ENCODE measurements around the gene IPPK. TPM values are rescaled to one million over a fixed set of nuclear protein-coding genes. Genes with fewer than 3 reads are reported as not detected.

The IPPK gene
- total and polyA plus RNA-seq, 2 of the 8 experiments (the other 6 are each of a cell fraction or from before 2014, with no cell fraction given): 10.5 to 13.6 TPM

DNA sequence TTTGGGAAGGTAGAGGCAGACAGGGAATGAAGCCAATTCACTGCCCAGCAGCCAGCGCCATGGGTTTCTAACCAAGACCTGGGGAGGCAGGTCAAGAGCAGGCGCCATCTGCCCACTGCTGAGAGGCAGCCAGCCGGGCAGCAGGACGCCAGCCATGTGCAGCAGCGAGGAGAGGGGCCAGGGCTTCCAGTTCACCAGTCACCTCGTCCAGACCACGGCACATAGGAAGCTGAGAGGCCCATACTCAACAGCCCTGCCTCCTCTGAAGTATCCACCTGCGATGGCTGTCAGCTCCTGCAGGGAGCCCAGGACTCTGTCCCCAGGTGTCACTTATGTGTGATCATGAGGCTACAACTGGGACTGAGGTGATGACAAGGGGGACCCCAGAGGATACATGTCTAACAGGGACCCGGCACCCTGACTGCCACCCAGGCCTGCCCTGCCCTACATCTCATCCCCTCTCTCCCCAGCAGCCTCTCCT lies 30.1 kb downstream of the IPPK start:
- H3K4me1 ChIP-seq (replicated peaks in 1 of 4; ENCODE audit: control insufficient read depth in 3 of 4, insufficient read depth in 4 of 4, low read length in 3 of 4): no peaks in the 10 kb centered on the region
- FAIRE-seq: no peak
- no peak overlapping the region for H3K14ac ChIP-seq (ENCODE audit: insufficient read length)
- no peaks in the 10 kb centered on the region for H3K23me2 ChIP-seq (ENCODE audit: low read depth, low read length)
- H3K4me2 ChIP-seq (ENCODE audit: insufficient read depth in 1 of 2, low read depth in 2 of 2, low read length in 2 of 2): no peak overlapping the region
- DNase-seq (ENCODE audit: low read depth in 1 of 2, low spot score in 2 of 2): no peak
- H2BK15ac ChIP-seq (ENCODE audit: low read length): no peak overlapping the region
- H3K27ac ChIP-seq (ENCODE audit: low read depth, low read length): no peak overlapping the region
- no peak overlapping the region for H2AFZ ChIP-seq (ENCODE audit: low read length)
- peaks cover 2 to 15% (median 11%) of the 10 kb centered on the region in 4 experiments; a peak in 5 of 8 replicates for H3K36me3 ChIP-seq (ENCODE audit: control insufficient read depth in 2 of 4, insufficient read depth in 4 of 4, low read length in 3 of 4)
- H3K9me3 ChIP-seq (ENCODE audit: insufficient read depth in 2 of 2, low read depth in 1 of 2, low read length in 1 of 2): no peaks in the 10 kb centered on the region
- H2BK5ac ChIP-seq (ENCODE audit: low read depth, low read length): no peak overlapping the region
- H3K27me3 ChIP-seq (replicated peaks in 1 of 4; ENCODE audit: control insufficient read depth in 3 of 4, extremely low read depth in 1 of 4, insufficient read depth in 3 of 4, low read length in 3 of 4): no peaks in the 10 kb centered on the region
- POLR2A ChIA-PET (ENCODE audit: partially characterized antibody): no interaction called here
- no peak overlapping the region for H4K5ac ChIP-seq (ENCODE audit: insufficient read length, low read depth, low read length)
- H3K4ac ChIP-seq (replicated peaks; ENCODE audit: insufficient read length, low read depth, low read length): no peak overlapping the region
- no peak overlapping the region for H3K4me3 ChIP-seq (ENCODE audit: extremely low read depth in 1 of 4, insufficient read depth in 2 of 4, low read depth in 3 of 4, low read length in 4 of 4)
- no peak overlapping the region for H2BK120ac ChIP-seq (replicated peaks; ENCODE audit: low read depth, low read length)
- no peak overlapping the region for H3K9ac ChIP-seq (replicated peaks in 1 of 4; ENCODE audit: extremely low read depth in 1 of 4, low read depth in 3 of 4, low read length in 3 of 4)
- H3K56ac ChIP-seq (replicated peaks; ENCODE audit: insufficient read length, low read depth, low read length): no peak overlapping the region
- CTCF ChIA-PET (ENCODE audit: partially characterized antibody): interaction anchor here (1.2 to 1.5 kb wide), 2 partner anchors 137 to 913 kb away, joined by 3 read pairs; no protein-coding TSS in a partner anchor
- no peak overlapping the region for H2BK20ac ChIP-seq (ENCODE audit: low read length)
- H4K8ac ChIP-seq (ENCODE audit: extremely low read depth, insufficient read depth, low read length): no peak overlapping the region
- 88% methylated on average over 9 of the region's 9 CpGs; no CpG with 5 or more reads in 1 of the 2 experiments for WGBS, 2 experiments (ENCODE audit: extremely low coverage in 1 of 2, insufficient coverage in 1 of 2, insufficient read length in 1 of 2, insufficient replicate concordance in 2 of 2, low coverage in 1 of 2, low lambda C conversion rate in 2 of 2, missing lambda C conversion rate in 1 of 2)
- H3K79me2 ChIP-seq (ENCODE audit: control insufficient read depth in 1 of 2, insufficient read depth in 2 of 2, low read length in 2 of 2): no peaks in the 10 kb centered on the region
- H3K23ac ChIP-seq (ENCODE audit: insufficient read length): no peak overlapping the region
- peaks cover 0 to 3% of the 10 kb centered on the region in 2 experiments for H4K20me1 ChIP-seq (replicated peaks in 1 of 2; ENCODE audit: control insufficient read depth in 1 of 2, insufficient read depth in 2 of 2, low read length in 2 of 2)
- peaks cover 4% of the 10 kb centered on the region; the same call in 1 of the 2 replicates for H3K79me1 ChIP-seq (ENCODE audit: low read depth, low read length)
- no peak overlapping the region for H4K91ac ChIP-seq (replicated peaks; ENCODE audit: insufficient read length, low read length)
- H2BK12ac ChIP-seq (ENCODE audit: low read depth, low read length): no peak overlapping the region
- no peak overlapping the region for H2AK5ac ChIP-seq (ENCODE audit: low read depth, low read length)
- no peak overlapping the region for H3K18ac ChIP-seq (ENCODE audit: extremely low read depth, low read length)
- TF ChIP-seq CBX8 (IDR thresholded peaks at IDR 0.05; ENCODE audit: borderline replicate concordance, low read depth, low read length) (no peak), KDM1A (IDR thresholded peaks at IDR 0.05; ENCODE audit: borderline replicate concordance, low read length) (no peak)

All from H1 (cell line).